WTC11 (cell line): ENCODE measurements around the gene MEGF8. TPM values are rescaled to one million over a fixed set of nuclear protein-coding genes. Genes with fewer than 3 reads are reported as not detected.

Experiments used
- ATAC-seq: fragments of 200-7000 bp; cut with Tn5 transposase; 2 replicates; pipeline ENCODE4 v1.10.0; 2021; ENCODE audit warnings: mild to moderate bottlenecking, moderate library complexity
- CTCF ChIA-PET: fragments of 300-600 bp; sonication (Branson Sonifier 250); formaldehyde crosslinking; loops from one replicate; lab custom pipeline; 2021; ENCODE audit warnings: antibody characterized with exemption; lab: Charles Lee
- POLR2A ChIA-PET: fragments of 350-600 bp; sonication (Branson Sonifier 250); formaldehyde crosslinking; loops from one replicate; lab custom pipeline; 2021; ENCODE audit warnings: antibody characterized with exemption; lab: Charles Lee
- DNase-seq: peaks from one replicate; pipeline ENCODE4 v3.0.0; 2021; ENCODE audit warnings: low spot score
- H3K27ac Mint-ChIP-seq: 2 replicates; pipeline ENCODE4 v1.8.0; 2021; ENCODE audit warnings: mixed read lengths
- H3K27me3 Mint-ChIP-seq: 2 replicates; pipeline ENCODE4 v1.8.0; 2021; ENCODE audit warnings: low read depth, mild to moderate bottlenecking, moderate library complexity, mixed read lengths
- H3K36me3 Mint-ChIP-seq: 2 replicates; pipeline ENCODE4 v1.8.0; 2021; ENCODE audit warnings: mixed read lengths
- H3K4me1 Mint-ChIP-seq: 2 replicates; pipeline ENCODE4 v1.8.0; 2022; ENCODE audit warnings: mixed read lengths
- H3K4me3 Mint-ChIP-seq: 2 replicates; pipeline ENCODE4 v1.8.0; 2021; ENCODE audit warnings: mild to moderate bottlenecking, moderate library complexity, mixed read lengths
- H3K9me3 Mint-ChIP-seq: 2 replicates; pipeline ENCODE4 v1.8.0; 2021; ENCODE audit warnings: mixed read lengths
- ETV6 ChIP-seq: sonication (generic); formaldehyde crosslinking; IDR thresholded peaks from 2 replicates; pipeline ENCODE4 v1.8.1; 2022; ENCODE audit warnings: mild to moderate bottlenecking, missing genetic modification reagents
- FOXP1 ChIP-seq: sonication (generic); formaldehyde crosslinking; IDR thresholded peaks from 2 replicates; pipeline ENCODE4 v1.8.0; 2022; ENCODE audit warnings: missing genetic modification reagents, mild to moderate bottlenecking, moderate library complexity, borderline replicate concordance
- KAT7 ChIP-seq: sonication (generic); formaldehyde crosslinking; IDR thresholded peaks from 2 replicates; pipeline ENCODE4 v1.8.1; 2023; ENCODE audit warnings: missing genetic modification reagents, mild to moderate bottlenecking, borderline replicate concordance
- NFYB ChIP-seq: sonication (generic); formaldehyde crosslinking; conservative IDR thresholded peaks from 2 replicates; pipeline ENCODE4 v1.8.0; 2022; ENCODE audit warnings: low read depth, missing genetic modification reagents
- NR3C1 ChIP-seq: sonication (generic); formaldehyde crosslinking; conservative IDR thresholded peaks from 2 replicates; pipeline ENCODE4 v1.8.1; 2023; ENCODE audit warnings: low read depth, mild to moderate bottlenecking, missing genetic modification reagents
- RELA ChIP-seq: sonication (generic); formaldehyde crosslinking; IDR thresholded peaks from 2 replicates; pipeline ENCODE4 v1.8.1; 2022; ENCODE audit warnings: missing genetic modification reagents, mild to moderate bottlenecking, borderline replicate concordance
- RORB ChIP-seq: fragments of 250-450 bp; sonication (Bioruptor Pico); IDR thresholded peaks from 2 replicates; pipeline ENCODE4 v1.9.0; 2021; ENCODE audit warnings: mild to moderate bottlenecking
- SP1 ChIP-seq: sonication (generic); formaldehyde crosslinking; conservative IDR thresholded peaks from 2 replicates; pipeline ENCODE4 v1.8.1; 2022; ENCODE audit warnings: missing genetic modification reagents
- TEAD4 ChIP-seq: sonication (generic); formaldehyde crosslinking; IDR thresholded peaks from 2 replicates; pipeline ENCODE4 v1.8.0; 2022; ENCODE audit warnings: mild to moderate bottlenecking, missing genetic modification reagents
- ZBTB21 ChIP-seq: sonication (generic); formaldehyde crosslinking; IDR thresholded peaks from 2 replicates; pipeline ENCODE4 v1.8.1; 2023; ENCODE audit warnings: mild to moderate bottlenecking, missing genetic modification reagents, borderline replicate concordance
- ZNF671 ChIP-seq: fragments of 250-450 bp; sonication (Bioruptor Pico); IDR thresholded peaks from 2 replicates; pipeline ENCODE4 v1.8.0; 2021; ENCODE audit warnings: mild to moderate bottlenecking
- total RNA-seq: library from RNA; stranded (reverse); gene quantifications from 3 replicates; pipeline ENCODE4 v1.2.3, GENCODE V29; 2021
- TF ChIP-seq, protein P1 (sequence below): sonication (generic); formaldehyde crosslinking; conservative IDR thresholded peaks from 2 replicates; pipeline ENCODE4 v1.8.1; 2022; ENCODE audit warnings: mild to moderate bottlenecking, missing genetic modification reagents
- TF ChIP-seq, protein P2 (sequence below): sonication (generic); formaldehyde crosslinking; IDR thresholded peaks from 2 replicates; pipeline ENCODE4 v1.8.0; 2023; ENCODE audit warnings: missing genetic modification reagents, mild to moderate bottlenecking, borderline replicate concordance
- TF ChIP-seq, protein P3 (sequence below): fragments of 250-450 bp; sonication (Bioruptor Pico); IDR thresholded peaks from 2 replicates; pipeline ENCODE4 v1.9.0; 2021; ENCODE audit warnings: mild to moderate bottlenecking, borderline replicate concordance
- TF ChIP-seq, protein P4 (sequence below): sonication (generic); formaldehyde crosslinking; IDR thresholded peaks from 2 replicates; pipeline ENCODE4 v1.8.0; 2023; ENCODE audit warnings: mild to moderate bottlenecking, missing genetic modification reagents

Gene MEGF8
- total RNA-seq, 1 experiment from 2014 or later, result 42.1 TPM

DNA sequence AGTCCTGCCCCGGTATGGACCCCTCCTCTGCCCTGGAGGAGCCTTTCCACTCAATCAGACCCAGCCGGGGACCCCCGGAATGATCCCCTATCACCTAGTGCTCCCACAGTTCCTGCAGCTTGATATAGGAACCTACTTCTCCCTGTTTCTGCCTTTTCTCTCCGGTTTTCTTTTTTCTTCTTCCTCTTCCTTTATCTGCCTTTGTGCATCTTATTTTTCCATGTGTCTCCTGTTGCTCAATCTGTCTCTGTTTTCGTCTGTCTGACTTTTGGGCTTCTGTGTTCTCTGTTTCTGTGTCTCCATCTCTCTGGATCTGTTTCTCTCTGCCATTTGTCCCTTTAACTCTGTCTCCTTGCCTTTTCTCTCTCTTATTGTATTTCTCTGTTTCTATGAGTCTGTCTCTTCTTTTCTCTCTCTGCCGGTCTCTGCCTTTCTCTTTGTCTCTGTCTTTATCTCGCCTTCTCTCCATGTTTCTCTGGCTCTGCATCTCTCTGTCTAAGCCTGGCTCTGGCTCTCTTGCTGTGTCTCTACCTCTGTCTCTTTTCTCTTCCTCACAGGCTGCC is 10.0 kb downstream of the MEGF8 start:
- peaks cover 6% of the 10 kb centered on the region for H3K36me3 Mint-ChIP-seq
- POLR2A ChIA-PET, result no interaction called here
- TF ChIP-seq SP1 (CRISPR knock-in tag) (no peak), ETV6 (no peak), KAT7 (no peak), RELA (CRISPR knock-in tag) (no peak), RORB (CRISPR knock-in tag) (no peak), NR3C1 (CRISPR knock-in tag) (no peak), FOXP1 (CRISPR knock-in tag) (no peak), ZNF671 (CRISPR knock-in tag) (no peak), ZBTB21 (CRISPR knock-in tag) (no peak), NFYB (CRISPR knock-in tag) (no peak), TEAD4 (no peak)
- TF ChIP-seq, protein P1, sequence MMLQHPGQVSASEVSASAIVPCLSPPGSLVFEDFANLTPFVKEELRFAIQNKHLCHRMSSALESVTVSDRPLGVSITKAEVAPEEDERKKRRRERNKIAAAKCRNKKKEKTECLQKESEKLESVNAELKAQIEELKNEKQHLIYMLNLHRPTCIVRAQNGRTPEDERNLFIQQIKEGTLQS (CRISPR knock-in tag), result no peak
- TF ChIP-seq, protein P2, sequence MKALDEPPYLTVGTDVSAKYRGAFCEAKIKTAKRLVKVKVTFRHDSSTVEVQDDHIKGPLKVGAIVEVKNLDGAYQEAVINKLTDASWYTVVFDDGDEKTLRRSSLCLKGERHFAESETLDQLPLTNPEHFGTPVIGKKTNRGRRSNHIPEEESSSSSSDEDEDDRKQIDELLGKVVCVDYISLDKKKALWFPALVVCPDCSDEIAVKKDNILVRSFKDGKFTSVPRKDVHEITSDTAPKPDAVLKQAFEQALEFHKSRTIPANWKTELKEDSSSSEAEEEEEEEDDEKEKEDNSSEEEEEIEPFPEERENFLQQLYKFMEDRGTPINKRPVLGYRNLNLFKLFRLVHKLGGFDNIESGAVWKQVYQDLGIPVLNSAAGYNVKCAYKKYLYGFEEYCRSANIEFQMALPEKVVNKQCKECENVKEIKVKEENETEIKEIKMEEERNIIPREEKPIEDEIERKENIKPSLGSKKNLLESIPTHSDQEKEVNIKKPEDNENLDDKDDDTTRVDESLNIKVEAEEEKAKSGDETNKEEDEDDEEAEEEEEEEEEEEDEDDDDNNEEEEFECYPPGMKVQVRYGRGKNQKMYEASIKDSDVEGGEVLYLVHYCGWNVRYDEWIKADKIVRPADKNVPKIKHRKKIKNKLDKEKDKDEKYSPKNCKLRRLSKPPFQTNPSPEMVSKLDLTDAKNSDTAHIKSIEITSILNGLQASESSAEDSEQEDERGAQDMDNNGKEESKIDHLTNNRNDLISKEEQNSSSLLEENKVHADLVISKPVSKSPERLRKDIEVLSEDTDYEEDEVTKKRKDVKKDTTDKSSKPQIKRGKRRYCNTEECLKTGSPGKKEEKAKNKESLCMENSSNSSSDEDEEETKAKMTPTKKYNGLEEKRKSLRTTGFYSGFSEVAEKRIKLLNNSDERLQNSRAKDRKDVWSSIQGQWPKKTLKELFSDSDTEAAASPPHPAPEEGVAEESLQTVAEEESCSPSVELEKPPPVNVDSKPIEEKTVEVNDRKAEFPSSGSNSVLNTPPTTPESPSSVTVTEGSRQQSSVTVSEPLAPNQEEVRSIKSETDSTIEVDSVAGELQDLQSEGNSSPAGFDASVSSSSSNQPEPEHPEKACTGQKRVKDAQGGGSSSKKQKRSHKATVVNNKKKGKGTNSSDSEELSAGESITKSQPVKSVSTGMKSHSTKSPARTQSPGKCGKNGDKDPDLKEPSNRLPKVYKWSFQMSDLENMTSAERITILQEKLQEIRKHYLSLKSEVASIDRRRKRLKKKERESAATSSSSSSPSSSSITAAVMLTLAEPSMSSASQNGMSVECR (CRISPR knock-in tag), result no peak
- TF ChIP-seq, protein P3, sequence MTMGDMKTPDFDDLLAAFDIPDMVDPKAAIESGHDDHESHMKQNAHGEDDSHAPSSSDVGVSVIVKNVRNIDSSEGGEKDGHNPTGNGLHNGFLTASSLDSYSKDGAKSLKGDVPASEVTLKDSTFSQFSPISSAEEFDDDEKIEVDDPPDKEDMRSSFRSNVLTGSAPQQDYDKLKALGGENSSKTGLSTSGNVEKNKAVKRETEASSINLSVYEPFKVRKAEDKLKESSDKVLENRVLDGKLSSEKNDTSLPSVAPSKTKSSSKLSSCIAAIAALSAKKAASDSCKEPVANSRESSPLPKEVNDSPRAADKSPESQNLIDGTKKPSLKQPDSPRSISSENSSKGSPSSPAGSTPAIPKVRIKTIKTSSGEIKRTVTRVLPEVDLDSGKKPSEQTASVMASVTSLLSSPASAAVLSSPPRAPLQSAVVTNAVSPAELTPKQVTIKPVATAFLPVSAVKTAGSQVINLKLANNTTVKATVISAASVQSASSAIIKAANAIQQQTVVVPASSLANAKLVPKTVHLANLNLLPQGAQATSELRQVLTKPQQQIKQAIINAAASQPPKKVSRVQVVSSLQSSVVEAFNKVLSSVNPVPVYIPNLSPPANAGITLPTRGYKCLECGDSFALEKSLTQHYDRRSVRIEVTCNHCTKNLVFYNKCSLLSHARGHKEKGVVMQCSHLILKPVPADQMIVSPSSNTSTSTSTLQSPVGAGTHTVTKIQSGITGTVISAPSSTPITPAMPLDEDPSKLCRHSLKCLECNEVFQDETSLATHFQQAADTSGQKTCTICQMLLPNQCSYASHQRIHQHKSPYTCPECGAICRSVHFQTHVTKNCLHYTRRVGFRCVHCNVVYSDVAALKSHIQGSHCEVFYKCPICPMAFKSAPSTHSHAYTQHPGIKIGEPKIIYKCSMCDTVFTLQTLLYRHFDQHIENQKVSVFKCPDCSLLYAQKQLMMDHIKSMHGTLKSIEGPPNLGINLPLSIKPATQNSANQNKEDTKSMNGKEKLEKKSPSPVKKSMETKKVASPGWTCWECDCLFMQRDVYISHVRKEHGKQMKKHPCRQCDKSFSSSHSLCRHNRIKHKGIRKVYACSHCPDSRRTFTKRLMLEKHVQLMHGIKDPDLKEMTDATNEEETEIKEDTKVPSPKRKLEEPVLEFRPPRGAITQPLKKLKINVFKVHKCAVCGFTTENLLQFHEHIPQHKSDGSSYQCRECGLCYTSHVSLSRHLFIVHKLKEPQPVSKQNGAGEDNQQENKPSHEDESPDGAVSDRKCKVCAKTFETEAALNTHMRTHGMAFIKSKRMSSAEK (CRISPR knock-in tag), result no peak
- TF ChIP-seq, protein P4, sequence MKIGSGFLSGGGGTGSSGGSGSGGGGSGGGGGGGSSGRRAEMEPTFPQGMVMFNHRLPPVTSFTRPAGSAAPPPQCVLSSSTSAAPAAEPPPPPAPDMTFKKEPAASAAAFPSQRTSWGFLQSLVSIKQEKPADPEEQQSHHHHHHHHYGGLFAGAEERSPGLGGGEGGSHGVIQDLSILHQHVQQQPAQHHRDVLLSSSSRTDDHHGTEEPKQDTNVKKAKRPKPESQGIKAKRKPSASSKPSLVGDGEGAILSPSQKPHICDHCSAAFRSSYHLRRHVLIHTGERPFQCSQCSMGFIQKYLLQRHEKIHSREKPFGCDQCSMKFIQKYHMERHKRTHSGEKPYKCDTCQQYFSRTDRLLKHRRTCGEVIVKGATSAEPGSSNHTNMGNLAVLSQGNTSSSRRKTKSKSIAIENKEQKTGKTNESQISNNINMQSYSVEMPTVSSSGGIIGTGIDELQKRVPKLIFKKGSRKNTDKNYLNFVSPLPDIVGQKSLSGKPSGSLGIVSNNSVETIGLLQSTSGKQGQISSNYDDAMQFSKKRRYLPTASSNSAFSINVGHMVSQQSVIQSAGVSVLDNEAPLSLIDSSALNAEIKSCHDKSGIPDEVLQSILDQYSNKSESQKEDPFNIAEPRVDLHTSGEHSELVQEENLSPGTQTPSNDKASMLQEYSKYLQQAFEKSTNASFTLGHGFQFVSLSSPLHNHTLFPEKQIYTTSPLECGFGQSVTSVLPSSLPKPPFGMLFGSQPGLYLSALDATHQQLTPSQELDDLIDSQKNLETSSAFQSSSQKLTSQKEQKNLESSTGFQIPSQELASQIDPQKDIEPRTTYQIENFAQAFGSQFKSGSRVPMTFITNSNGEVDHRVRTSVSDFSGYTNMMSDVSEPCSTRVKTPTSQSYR (CRISPR knock-in tag), result no peak
- TF ChIP-seq, all 79 proteins: peak for 0
- Mint-ChIP-seq H3K4me3 (no peak overlapping the region), H3K27ac (no peak overlapping the region), H3K27me3 (no peaks in the 10 kb centered on the region), H3K4me1 (peaks cover 2% of the 10 kb centered on the region), H3K9me3 (no peaks in the 10 kb centered on the region)
- DNase-seq, result no peak
- CTCF ChIA-PET, result no interaction called here
- no peak for ATAC-seq
